Limb (tissue), 2 donors: Measurements from ENCODE around the gene SCARF1.

Experiments
- DNase-seq, 2 donors: peaks; one replicate each; pipeline ENCODE4 v3.0.0-alpha.2; 2016; ENCODE audit errors: extremely low spot score in 2 of 2

The SCARF1 gene

DNA sequence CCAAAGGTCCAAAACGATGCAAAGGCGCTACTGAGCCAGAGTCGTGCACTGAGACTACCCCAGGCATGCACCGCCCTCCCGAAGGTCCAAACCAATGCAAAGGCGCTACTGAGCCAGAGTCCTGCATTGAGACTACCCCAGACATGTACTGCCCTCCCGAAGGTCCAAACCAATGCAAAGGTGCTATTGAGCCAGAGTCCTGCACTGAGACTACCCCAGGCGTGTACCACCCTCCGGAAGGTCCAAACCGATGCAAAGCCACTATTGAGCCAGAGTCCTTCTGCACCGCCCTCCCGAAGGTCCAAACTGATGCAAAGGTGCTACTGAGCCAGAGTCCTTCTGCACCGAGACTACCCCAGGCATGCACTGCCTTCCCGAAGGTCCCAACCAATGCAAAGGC, 44.0 kb downstream of the SCARF1 start:
- DNase-seq: no peak

DNA sequence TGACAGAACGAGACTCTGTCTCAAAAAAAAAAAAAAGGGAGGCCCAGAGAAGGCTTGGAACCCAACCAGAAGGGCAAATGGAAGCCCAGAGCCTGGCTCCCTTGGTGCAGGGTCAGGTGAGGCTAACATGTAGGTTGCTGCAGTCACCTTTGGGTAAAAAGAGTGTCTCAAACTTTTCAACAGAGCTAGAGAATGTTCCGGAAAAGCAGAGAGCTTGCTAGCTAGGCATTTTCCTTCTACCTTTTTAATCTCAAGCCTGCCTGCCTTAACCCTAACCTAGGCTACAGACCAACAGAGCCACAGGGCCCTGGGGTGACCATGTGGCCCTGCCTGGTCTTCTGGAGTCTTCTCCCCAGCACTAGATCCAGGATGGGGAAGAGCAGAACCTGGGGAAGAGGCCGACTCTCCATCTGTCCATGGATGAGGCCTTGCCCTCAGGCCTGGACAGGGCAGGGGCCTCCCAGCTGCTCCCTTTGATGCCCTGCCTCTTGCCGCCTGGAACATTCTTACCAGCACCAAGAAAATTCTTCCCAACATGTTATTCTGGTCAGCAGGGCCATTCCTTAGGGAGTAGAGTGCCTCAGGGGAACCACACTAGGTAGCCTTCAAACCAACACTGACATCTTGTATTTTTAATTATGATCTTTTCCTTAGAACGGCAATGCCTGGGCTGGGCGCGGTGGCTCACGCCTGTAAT, 47.0 kb downstream of the SCARF1 start:
- DNase-seq: no peak

- DNase-seq: no peak
Observed at GRCh38 chr17:1597861-1598342, 47.6 kb downstream of the SCARF1 start.

- no peak for DNase-seq
Observed at GRCh38 chr17:1593630-1593931, 52.0 kb downstream of the SCARF1 start.

- DNase-seq: no peak
Observed at GRCh38 chr17:1592751-1593629, 52.5 kb downstream of the SCARF1 start.

- no peak for DNase-seq
Observed at GRCh38 chr17:1591474-1592090, 54.0 kb downstream of the SCARF1 start.

DNA sequence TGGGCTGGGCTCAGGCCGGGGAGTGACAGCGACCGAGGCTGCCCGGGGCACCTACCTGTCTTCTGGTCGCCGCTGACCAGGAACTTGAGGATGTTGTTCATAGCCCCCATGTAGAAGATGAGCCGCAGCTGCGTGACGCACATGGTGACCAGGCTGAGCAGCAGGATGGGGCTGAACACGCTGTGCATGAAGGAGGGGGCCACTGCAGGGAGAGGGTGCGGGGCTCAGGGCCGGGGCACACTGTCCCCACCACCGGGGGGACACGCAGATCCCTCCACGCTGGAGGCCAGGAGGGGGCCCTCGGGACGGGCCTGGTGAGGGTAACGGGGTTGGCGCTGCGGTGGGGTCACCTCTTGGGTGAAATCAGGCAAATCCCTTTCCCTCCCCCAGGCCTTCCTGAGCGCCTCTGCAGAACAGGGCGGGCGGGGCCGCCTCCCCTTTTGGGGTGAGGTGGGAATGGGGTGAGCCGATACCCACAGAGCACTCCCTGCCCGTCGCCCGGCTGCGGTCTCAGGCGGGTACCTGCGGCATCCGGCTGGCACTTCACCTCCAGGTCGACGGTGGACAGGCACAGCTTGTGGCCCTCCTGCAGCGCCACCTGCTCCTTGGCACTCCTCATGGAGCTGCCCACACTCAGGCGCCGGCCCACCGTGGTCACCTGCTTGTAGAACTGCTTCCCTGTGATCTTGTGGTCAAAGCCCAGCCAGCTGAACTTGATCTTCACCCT, 54.6 kb downstream of the SCARF1 start:
- no peak for DNase-seq

GRCh38 chr17:1590029-1590746, 55.3 kb downstream of the SCARF1 start:
- DNase-seq: no peak

GRCh38 chr17:1588821-1589585, 56.5 kb downstream of the SCARF1 start:
- no peak for DNase-seq

DNA sequence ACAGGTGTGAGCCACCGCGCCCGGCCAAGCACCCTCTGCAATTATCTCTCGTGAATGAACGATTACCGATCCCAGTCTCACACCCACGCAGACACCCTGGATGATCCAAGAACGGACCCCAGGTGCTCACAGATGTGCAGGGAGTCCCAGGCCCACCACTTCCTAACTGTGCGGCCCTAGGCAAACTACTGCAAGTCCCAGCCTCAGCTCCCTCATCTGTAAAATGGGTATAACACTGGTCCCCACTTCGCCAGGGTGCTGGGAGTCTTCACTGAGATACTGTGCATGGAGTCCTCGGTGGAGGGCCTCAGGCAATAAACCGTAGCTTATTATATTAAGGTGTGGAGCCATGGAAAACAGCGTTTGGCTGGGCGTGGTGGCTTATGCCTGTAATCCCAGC, 61.4 kb downstream of the SCARF1 start:
- DNase-seq: no peak
